ENCODE results near the gene KLHDC9.

Gene KLHDC9

DNA sequence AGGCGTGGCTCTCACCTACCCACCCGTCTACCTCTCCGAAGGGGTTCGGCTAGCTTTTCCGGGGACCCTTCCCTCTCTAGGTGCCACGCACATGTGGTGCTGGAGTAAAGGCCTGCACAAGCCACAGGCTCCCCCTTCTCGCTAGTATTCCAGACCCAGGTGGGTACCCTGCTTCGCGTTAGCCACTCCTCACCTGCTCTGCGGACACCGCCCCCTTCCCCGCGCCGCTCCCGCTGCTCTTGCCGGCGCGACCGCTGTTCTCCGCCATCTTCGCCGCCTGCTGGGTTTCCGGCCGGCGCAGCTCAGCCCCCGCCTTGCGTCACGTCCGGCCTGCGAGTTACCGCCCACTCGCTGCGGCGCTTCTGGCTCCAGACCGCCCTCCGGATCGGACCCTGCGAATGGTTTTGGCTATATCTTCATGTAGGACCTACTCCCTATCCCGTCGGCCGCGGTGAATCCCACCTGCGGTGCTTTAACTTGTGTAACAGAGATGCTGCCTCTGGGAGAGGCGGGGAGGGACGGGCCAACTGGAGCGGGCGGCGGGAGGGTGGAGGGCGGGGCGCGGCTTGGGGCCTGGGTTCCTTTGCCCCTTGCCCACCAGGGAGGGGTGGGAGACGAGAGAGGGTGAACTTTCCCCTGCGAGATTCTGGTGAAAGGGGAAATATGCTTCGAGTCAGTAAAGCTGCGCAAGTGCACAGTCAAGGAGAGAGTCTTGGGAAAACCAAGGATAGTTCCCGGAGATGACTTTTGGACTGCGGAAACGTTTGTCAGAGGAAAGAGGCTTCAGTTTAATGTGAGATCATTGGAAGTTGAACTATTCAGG is 19.8 kb downstream of the KLHDC9 start, which contains the start of the genes NIT1 and PFDN2:
Gene NIT1, plus strand, starts transcription at position 347 of the 823 bp plus-strand sequence. Its CDS starts 72 bp downstream, at position 419.
Gene PFDN2, minus strand, starts transcription at position 279 of the 823 bp plus-strand sequence. Its CDS starts 11 bp downstream, at position 268.
- TF ChIP-seq, protein P1, sequence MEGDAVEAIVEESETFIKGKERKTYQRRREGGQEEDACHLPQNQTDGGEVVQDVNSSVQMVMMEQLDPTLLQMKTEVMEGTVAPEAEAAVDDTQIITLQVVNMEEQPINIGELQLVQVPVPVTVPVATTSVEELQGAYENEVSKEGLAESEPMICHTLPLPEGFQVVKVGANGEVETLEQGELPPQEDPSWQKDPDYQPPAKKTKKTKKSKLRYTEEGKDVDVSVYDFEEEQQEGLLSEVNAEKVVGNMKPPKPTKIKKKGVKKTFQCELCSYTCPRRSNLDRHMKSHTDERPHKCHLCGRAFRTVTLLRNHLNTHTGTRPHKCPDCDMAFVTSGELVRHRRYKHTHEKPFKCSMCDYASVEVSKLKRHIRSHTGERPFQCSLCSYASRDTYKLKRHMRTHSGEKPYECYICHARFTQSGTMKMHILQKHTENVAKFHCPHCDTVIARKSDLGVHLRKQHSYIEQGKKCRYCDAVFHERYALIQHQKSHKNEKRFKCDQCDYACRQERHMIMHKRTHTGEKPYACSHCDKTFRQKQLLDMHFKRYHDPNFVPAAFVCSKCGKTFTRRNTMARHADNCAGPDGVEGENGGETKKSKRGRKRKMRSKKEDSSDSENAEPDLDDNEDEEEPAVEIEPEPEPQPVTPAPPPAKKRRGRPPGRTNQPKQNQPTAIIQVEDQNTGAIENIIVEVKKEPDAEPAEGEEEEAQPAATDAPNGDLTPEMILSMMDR (IDR thresholded peaks at IDR 0.05; ENCODE audit: low read depth, low read length) = no peak

DNA sequence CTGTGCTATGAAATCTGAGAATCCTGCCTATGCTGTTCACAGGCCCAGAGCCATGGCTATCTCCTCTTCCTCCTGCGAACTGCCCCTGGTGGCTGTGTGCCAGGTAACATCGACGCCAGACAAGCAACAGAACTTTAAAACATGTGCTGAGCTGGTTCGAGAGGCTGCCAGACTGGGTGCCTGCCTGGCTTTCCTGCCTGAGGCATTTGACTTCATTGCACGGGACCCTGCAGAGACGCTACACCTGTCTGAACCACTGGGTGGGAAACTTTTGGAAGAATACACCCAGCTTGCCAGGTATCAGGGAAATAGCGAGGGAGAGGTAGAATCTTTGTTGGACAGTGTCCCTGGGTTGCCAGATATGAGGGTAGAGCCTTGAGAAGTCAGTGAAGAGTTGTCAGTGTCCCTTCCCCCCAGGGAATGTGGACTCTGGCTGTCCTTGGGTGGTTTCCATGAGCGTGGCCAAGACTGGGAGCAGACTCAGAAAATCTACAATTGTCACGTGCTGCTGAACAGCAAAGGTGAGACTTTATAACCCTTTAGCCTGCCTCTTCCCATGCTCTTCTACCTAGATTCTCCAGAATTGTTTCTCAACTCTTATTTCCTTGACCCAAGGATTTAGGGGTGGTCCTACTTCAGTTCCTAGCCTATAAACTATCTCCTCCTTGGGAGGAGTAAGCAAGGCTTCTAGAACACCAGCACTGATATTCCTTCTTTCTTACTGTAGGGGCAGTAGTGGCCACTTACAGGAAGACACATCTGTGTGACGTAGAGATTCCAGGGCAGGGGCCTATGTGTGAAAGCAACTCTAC is 21.1 kb downstream of the KLHDC9 start:
- H3K4me3 ChIP-seq (ENCODE audit: low read depth, low read length) = peak overlapping the region; percentile 87
- TF ChIP-seq, protein P1 (IDR thresholded peaks at IDR 0.05; ENCODE audit: low read depth, low read length) = peak; percentile 48
- peak; percentile 69 for DNase-seq (ENCODE audit: low read depth, low spot score)
- in situ Hi-C loops (cut with HindIII; ENCODE audit: low sequenced_read_pairs) = no loop called here

More for the DNA sequence above, 19.8 kb downstream of the KLHDC9 start, which contains the start of the genes NIT1 and PFDN2:
- peak within 1 kb of the TSS; percentile 87 for H3K4me3 ChIP-seq (ENCODE audit: low read depth, low read length)
- in situ Hi-C loops (cut with HindIII; ENCODE audit: low sequenced_read_pairs) = no loop called here
- peak; percentile 90 for DNase-seq (ENCODE audit: low read depth, low spot score)

DNA sequence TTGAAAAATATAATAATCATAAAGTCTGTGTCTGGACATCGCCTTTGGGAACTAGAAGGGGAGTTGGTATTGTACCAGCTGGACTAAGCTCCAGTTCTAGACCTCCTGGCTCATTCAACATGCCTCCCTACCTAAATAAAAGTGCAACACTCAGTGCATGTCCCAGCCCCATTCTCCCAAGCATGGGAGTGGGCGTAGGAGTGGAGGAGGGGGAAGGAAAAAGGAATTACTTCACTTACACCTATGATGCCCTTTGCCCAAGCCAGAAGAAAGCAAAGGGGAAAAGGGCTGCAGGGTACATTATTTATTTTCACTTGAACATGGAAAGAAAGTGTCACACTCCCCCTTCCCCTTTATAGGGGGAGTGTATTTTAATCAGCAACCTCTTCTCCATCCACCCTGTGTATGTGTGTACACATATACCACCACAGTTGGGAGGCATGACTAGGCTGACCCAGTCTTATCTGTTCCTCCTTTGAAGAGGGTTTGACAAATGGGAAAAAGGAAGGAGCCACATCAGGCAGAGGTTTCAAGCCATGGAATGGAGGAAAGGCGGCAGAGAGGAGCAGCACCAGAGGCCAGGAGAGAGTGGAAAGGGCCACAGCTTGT is 23.0 kb downstream of the KLHDC9 start:
- TF ChIP-seq, protein P1 (IDR thresholded peaks at IDR 0.05; ENCODE audit: low read depth, low read length) = no peak
- no peak overlapping the region for H3K4me3 ChIP-seq (ENCODE audit: low read depth, low read length)
- in situ Hi-C loops (cut with HindIII; ENCODE audit: low sequenced_read_pairs) = no loop called here
- no peak for DNase-seq (ENCODE audit: low read depth, low spot score)

DNA sequence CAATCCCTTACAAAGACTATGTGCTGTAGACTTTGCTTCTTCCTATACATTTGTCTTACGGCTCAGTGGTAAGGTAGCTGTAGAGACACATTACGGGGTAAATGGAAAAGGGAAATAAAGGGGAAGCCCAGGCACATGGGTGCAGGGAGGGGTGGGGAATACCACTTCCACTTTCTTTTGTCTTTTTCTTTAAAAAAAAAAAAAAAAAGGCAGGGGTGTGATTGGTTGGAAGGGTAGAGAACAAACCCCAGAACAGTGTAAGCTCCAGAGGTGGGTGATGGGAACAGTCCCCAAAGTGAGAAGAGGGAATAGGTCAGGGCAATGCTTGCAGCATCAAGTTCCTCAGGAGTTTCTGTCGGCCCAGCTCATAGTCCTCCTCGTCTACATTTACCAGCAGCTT is 23.7 kb downstream of the KLHDC9 start:
- no peak overlapping the region for H3K4me3 ChIP-seq (ENCODE audit: low read depth, low read length)
- in situ Hi-C loops (cut with HindIII; ENCODE audit: low sequenced_read_pairs) = no loop called here
- TF ChIP-seq, protein P1 (IDR thresholded peaks at IDR 0.05; ENCODE audit: low read depth, low read length) = no peak

DNA sequence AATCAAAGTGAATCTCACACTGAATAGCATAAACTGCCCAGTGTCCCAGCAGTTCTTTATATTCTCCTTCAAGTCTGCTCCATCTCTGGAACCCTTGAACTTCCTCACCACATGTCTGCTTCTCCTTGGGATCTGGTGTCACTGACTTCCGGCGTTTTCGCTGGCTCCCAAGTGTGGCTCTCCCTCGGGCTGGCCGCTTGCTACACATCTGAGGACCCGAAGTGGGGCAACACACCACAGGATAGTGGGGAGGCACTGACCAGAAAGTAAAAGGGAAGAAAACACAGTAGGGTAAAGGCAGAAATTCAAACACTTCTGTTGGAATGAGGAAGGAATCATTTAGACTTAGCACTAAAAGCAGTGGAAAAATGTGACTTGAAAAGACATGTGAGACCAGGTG is 24.8 kb downstream of the KLHDC9 start:
- in situ Hi-C loops (cut with HindIII; ENCODE audit: low sequenced_read_pairs) = no loop called here

More for the DNA sequence above, 23.7 kb downstream of the KLHDC9 start:
- no peak for DNase-seq (ENCODE audit: low read depth, low spot score)

More for the DNA sequence above, 24.8 kb downstream of the KLHDC9 start:
- DNase-seq (ENCODE audit: low read depth, low spot score) = no peak
- TF ChIP-seq, protein P1 (IDR thresholded peaks at IDR 0.05; ENCODE audit: low read depth, low read length) = no peak
- no peak overlapping the region for H3K4me3 ChIP-seq (ENCODE audit: low read depth, low read length)

Data from astrocyte of the spinal cord (primary cell).